Measurements from ENCODE around the gene CDC42SE2.

Gene CDC42SE2

DNA sequence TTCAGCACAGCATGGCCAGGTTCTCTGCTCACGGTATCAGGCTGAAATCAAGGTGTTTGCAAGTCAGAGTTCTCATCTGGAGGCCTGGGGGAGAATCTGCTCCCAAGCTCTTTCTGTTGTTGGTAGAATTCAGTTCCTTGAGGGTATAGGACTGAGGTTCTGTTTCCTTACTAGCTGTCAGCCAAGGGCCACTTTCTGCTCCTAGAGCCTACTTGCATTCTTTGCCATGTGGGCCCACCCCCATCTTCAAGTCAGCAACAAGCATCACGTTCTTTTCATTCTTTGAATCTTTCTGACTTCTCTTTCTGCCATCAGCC is 7.4 kb upstream of the CDC42SE2 start:
- peak overlapping the region; percentile 93 for H3K27ac ChIP-seq (ENCODE audit: low read length)
- peak overlapping the region; percentile 53 for H3K4me3 ChIP-seq (ENCODE audit: low read length)
- H3K4me2 ChIP-seq (ENCODE audit: low read length), result peak overlapping the region; percentile 86
- peaks cover 65% of the 10 kb centered on the region for H3K4me1 ChIP-seq (ENCODE audit: low read length)
- peaks cover 91% of the 10 kb centered on the region for H3K79me2 ChIP-seq (ENCODE audit: low read length)
- no peaks in the 10 kb centered on the region for H3K27me3 ChIP-seq (ENCODE audit: low read depth, low read length)
- H2AFZ ChIP-seq (ENCODE audit: low read depth, low read length), result no peak overlapping the region
- no peaks in the 10 kb centered on the region for H3K9me3 ChIP-seq (ENCODE audit: insufficient read depth, low read length)
- H3K36me3 ChIP-seq (replicated peaks; ENCODE audit: low read depth, low read length), result peaks cover 36% of the 10 kb centered on the region
- no peak for TF ChIP-seq EZH2phosphoT487 (IDR thresholded peaks at IDR 0.05; ENCODE audit: low read depth)
- TF ChIP-seq, protein P1, sequence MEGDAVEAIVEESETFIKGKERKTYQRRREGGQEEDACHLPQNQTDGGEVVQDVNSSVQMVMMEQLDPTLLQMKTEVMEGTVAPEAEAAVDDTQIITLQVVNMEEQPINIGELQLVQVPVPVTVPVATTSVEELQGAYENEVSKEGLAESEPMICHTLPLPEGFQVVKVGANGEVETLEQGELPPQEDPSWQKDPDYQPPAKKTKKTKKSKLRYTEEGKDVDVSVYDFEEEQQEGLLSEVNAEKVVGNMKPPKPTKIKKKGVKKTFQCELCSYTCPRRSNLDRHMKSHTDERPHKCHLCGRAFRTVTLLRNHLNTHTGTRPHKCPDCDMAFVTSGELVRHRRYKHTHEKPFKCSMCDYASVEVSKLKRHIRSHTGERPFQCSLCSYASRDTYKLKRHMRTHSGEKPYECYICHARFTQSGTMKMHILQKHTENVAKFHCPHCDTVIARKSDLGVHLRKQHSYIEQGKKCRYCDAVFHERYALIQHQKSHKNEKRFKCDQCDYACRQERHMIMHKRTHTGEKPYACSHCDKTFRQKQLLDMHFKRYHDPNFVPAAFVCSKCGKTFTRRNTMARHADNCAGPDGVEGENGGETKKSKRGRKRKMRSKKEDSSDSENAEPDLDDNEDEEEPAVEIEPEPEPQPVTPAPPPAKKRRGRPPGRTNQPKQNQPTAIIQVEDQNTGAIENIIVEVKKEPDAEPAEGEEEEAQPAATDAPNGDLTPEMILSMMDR (IDR thresholded peaks at IDR 0.05; ENCODE audit: low read depth, low read length), result no peak
- peaks cover 15% of the 10 kb centered on the region for H4K20me1 ChIP-seq (ENCODE audit: insufficient read depth, low read length)
- H3K9ac ChIP-seq (ENCODE audit: low read length), result peak overlapping the region; percentile 51

GRCh38 chr5:131258733-131259132 is 5.1 kb upstream of the CDC42SE2 start:
- Histone ChIP-seq H3K27ac (ENCODE audit: low read length) (no peak overlapping the region), H3K27me3 (ENCODE audit: low read depth, low read length) (no peaks in the 10 kb centered on the region), H3K4me2 (ENCODE audit: low read length) (peak overlapping the region; percentile 85), H3K79me2 (ENCODE audit: low read length) (peaks cover 89% of the 10 kb centered on the region), H3K9me3 (ENCODE audit: insufficient read depth, low read length) (no peaks in the 10 kb centered on the region), H3K36me3 (replicated peaks; ENCODE audit: low read depth, low read length) (peaks cover 36% of the 10 kb centered on the region), H2AFZ (ENCODE audit: low read depth, low read length) (no peak overlapping the region), H4K20me1 (ENCODE audit: insufficient read depth, low read length) (peaks cover 15% of the 10 kb centered on the region), H3K4me3 (ENCODE audit: low read length) (peak overlapping the region; percentile 65; the same call in 1 of the 2 replicates), H3K9ac (ENCODE audit: low read length) (no peak overlapping the region), H3K4me1 (ENCODE audit: low read length) (peaks cover 66% of the 10 kb centered on the region)
- no peak for TF ChIP-seq EZH2phosphoT487 (IDR thresholded peaks at IDR 0.05; ENCODE audit: low read depth)
- TF ChIP-seq, protein P1 (IDR thresholded peaks at IDR 0.05; ENCODE audit: low read depth, low read length), result no peak

DNA sequence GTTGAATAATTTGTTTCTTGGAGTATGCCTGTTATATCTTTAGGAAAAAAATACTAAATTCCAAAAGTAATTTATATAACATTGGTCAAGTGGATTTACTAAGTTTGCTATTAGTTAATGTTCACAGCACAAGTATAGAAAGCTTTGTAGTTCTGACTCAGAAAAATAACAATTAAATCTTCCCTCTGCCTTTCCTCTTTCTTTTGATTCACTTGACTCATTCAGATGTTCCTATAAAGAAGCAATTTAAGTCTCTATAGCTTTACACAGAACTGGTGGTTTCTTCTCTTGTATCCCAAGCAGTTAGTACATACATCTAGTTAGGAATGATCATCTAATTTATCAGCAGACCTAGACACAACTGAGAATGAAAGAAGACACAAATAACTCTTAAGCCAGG is 4.5 kb upstream of the CDC42SE2 start:
- peaks cover 15% of the 10 kb centered on the region for H4K20me1 ChIP-seq (ENCODE audit: insufficient read depth, low read length)
- peaks cover 36% of the 10 kb centered on the region for H3K36me3 ChIP-seq (replicated peaks; ENCODE audit: low read depth, low read length)
- no peak for TF ChIP-seq EZH2phosphoT487 (IDR thresholded peaks at IDR 0.05; ENCODE audit: low read depth)
- TF ChIP-seq, protein P1 (IDR thresholded peaks at IDR 0.05; ENCODE audit: low read depth, low read length), result no peak
- no peak overlapping the region for H3K27ac ChIP-seq (ENCODE audit: low read length)
- no peak overlapping the region for H2AFZ ChIP-seq (ENCODE audit: low read depth, low read length)
- peaks cover 88% of the 10 kb centered on the region for H3K79me2 ChIP-seq (ENCODE audit: low read length)
- peaks cover 66% of the 10 kb centered on the region for H3K4me1 ChIP-seq (ENCODE audit: low read length)
- peak overlapping the region; percentile 85; the same call in 1 of the 2 replicates for H3K4me2 ChIP-seq (ENCODE audit: low read length)
- H3K9ac ChIP-seq (ENCODE audit: low read length), result no peak overlapping the region
- H3K27me3 ChIP-seq (ENCODE audit: low read depth, low read length), result no peaks in the 10 kb centered on the region
- no peak overlapping the region for H3K4me3 ChIP-seq (ENCODE audit: low read length)
- H3K9me3 ChIP-seq (ENCODE audit: insufficient read depth, low read length), result no peaks in the 10 kb centered on the region

- peaks cover 38% of the 10 kb centered on the region for H3K36me3 ChIP-seq (replicated peaks; ENCODE audit: low read depth, low read length)
Observed at GRCh38 chr5:131260895-131261294, 3.0 kb upstream of the CDC42SE2 start.

More at GRCh38 chr5:131260895-131261294, 3.0 kb upstream of the CDC42SE2 start:
- peaks cover 53% of the 10 kb centered on the region for H3K4me1 ChIP-seq (ENCODE audit: low read length)
- no peaks in the 10 kb centered on the region for H3K27me3 ChIP-seq (ENCODE audit: low read depth, low read length)
- no peak overlapping the region for H3K4me3 ChIP-seq (ENCODE audit: low read length)
- no peak for TF ChIP-seq EZH2phosphoT487 (IDR thresholded peaks at IDR 0.05; ENCODE audit: low read depth)
- TF ChIP-seq, protein P1 (IDR thresholded peaks at IDR 0.05; ENCODE audit: low read depth, low read length), result no peak
- no peak overlapping the region for H2AFZ ChIP-seq (ENCODE audit: low read depth, low read length)
- H4K20me1 ChIP-seq (ENCODE audit: insufficient read depth, low read length), result peaks cover 15% of the 10 kb centered on the region
- H3K9me3 ChIP-seq (ENCODE audit: insufficient read depth, low read length), result no peaks in the 10 kb centered on the region
- no peak overlapping the region for H3K4me2 ChIP-seq (ENCODE audit: low read length)
- peaks cover 88% of the 10 kb centered on the region for H3K79me2 ChIP-seq (ENCODE audit: low read length)
- no peak overlapping the region for H3K9ac ChIP-seq (ENCODE audit: low read length)
- no peak overlapping the region for H3K27ac ChIP-seq (ENCODE audit: low read length)
